ENCODE results near the gene HSD3B7. TPM values are rescaled to one million over a fixed set of nuclear protein-coding genes. Genes with fewer than 3 reads are reported as not detected.

The HSD3B7 gene
- total and polyA plus RNA-seq, 10 of the 15 experiments (the other 5 are each of a cell fraction or from before 2014, with no cell fraction given), result 0.18 to 1.8 (median 0.48) TPM; not detected in 1

DNA sequence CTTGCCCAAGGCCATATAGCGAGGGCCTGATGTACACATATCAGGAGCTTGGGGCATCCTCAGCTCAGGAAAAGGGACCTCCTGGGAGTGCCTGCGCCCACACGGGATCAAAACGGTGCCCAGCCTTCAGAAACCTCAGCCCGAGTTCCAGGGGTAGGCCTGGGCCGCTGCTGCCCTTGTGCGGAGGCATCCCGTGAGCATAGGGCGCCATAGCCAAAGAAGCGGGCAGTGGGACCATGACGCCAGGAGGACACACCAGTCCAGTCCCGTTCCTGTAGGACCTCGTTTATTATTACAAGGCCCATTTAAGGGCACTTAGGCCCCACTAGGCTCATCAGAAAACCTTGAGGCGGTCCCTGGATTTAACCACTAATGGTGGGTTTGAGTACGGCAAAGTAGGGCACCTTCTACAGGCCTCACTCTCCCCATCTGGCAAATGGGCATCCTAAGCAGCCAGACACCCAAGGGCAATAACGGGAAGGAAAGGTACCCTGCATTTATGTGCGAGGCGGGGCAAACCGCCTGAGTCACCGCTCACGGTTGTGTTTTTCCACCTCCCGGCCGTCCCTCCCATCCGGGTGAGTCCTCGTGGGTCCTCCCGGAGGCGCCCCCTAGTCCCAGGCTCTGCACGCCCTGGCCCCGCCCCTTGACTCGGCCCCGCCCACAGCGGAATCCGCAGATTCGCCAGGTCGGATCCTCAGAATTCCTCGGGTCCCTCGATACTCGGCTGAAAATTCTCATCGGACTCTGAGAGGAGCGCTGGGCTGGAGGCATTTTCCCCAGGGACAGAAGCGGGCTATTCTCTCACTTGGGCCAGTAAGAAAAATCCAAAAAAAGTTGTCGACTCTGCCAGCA is 28.2 kb upstream of the HSD3B7 start (continued):
- TF ChIP-seq POLR2AphosphoS5 (IDR thresholded peaks at IDR 0.05; ENCODE audit: low read length), result 0 out of 2 replicates have a peak, but pooled peaks have one; percentile 38
- TF ChIP-seq ZNF217 (IDR thresholded peaks at IDR 0.05), result peak; percentile 82
- peak; percentile 32 for TF ChIP-seq MYC (IDR thresholded peaks at IDR 0.05; ENCODE audit: insufficient read depth, insufficient read length, insufficient replicate concordance, low read length, severe bottlenecking)
- no peak; the same call in 1 of the 2 replicates for TF ChIP-seq MTA3 (IDR thresholded peaks at IDR 0.05; ENCODE audit: borderline replicate concordance, low read length)
- TF ChIP-seq NFYA (IDR thresholded peaks at IDR 0.05; ENCODE audit: borderline replicate concordance, low read depth, low read length), result no peak
- TF ChIP-seq, protein P1, sequence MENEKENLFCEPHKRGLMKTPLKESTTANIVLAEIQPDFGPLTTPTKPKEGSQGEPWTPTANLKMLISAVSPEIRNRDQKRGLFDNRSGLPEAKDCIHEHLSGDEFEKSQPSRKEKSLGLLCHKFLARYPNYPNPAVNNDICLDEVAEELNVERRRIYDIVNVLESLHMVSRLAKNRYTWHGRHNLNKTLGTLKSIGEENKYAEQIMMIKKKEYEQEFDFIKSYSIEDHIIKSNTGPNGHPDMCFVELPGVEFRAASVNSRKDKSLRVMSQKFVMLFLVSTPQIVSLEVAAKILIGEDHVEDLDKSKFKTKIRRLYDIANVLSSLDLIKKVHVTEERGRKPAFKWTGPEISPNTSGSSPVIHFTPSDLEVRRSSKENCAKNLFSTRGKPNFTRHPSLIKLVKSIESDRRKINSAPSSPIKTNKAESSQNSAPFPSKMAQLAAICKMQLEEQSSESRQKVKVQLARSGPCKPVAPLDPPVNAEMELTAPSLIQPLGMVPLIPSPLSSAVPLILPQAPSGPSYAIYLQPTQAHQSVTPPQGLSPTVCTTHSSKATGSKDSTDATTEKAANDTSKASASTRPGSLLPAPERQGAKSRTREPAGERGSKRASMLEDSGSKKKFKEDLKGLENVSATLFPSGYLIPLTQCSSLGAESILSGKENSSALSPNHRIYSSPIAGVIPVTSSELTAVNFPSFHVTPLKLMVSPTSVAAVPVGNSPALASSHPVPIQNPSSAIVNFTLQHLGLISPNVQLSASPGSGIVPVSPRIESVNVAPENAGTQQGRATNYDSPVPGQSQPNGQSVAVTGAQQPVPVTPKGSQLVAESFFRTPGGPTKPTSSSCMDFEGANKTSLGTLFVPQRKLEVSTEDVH (IDR thresholded peaks at IDR 0.05; ENCODE audit: low read depth, partially characterized antibody), result no peak
- TF ChIP-seq EZH2 (IDR thresholded peaks at IDR 0.05; ENCODE audit: borderline replicate concordance, control insufficient read depth, low read depth, low read length), result no peak
- TF ChIP-seq CBFB (IDR thresholded peaks at IDR 0.05; ENCODE audit: low read depth), result 0 out of 2 replicates have a peak, but pooled peaks have one; percentile 11
- no peak for TF ChIP-seq STAT3 (IDR thresholded peaks at IDR 0.05; ENCODE audit: low read depth, low read length)
- TF ChIP-seq, protein P2, sequence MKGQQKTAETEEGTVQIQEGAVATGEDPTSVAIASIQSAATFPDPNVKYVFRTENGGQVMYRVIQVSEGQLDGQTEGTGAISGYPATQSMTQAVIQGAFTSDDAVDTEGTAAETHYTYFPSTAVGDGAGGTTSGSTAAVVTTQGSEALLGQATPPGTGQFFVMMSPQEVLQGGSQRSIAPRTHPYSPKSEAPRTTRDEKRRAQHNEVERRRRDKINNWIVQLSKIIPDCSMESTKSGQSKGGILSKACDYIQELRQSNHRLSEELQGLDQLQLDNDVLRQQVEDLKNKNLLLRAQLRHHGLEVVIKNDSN (IDR thresholded peaks at IDR 0.05; ENCODE audit: borderline replicate concordance, extremely low read length, insufficient read depth, low read depth, low read length), result no peak
- no peak for TF ChIP-seq NR2F1 (conservative IDR thresholded peaks at IDR 0.05)
- TF ChIP-seq EGR1 (IDR thresholded peaks at IDR 0.05; ENCODE audit: borderline replicate concordance in 1 of 2, low read depth in 2 of 2, low read length in 2 of 2), result 0 out of 3 replicates have a peak, but pooled peaks of 1 of the 2 experiments have one; percentile 21
- no peak for TF ChIP-seq RAD21 (IDR thresholded peaks at IDR 0.05; ENCODE audit: insufficient read depth, low read depth, low read length)
- peak; percentile 68; the same call in 1 of the 2 replicates for TF ChIP-seq PML (IDR thresholded peaks at IDR 0.05; ENCODE audit: low read length)
- TF ChIP-seq, protein P3, sequence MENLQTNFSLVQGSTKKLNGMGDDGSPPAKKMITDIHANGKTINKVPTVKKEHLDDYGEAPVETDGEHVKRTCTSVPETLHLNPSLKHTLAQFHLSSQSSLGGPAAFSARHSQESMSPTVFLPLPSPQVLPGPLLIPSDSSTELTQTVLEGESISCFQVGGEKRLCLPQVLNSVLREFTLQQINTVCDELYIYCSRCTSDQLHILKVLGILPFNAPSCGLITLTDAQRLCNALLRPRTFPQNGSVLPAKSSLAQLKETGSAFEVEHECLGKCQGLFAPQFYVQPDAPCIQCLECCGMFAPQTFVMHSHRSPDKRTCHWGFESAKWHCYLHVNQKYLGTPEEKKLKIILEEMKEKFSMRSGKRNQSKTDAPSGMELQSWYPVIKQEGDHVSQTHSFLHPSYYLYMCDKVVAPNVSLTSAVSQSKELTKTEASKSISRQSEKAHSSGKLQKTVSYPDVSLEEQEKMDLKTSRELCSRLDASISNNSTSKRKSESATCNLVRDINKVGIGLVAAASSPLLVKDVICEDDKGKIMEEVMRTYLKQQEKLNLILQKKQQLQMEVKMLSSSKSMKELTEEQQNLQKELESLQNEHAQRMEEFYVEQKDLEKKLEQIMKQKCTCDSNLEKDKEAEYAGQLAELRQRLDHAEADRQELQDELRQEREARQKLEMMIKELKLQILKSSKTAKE (IDR thresholded peaks at IDR 0.05; ENCODE audit: low read depth, poor library complexity, severe bottlenecking), result peak; percentile 76
- peak; percentile 98 for TF ChIP-seq SMARCA5 (IDR thresholded peaks at IDR 0.05)
- TF ChIP-seq SIX5 (IDR thresholded peaks at IDR 0.05; ENCODE audit: low read depth, low read length, severe bottlenecking), result no peak
- no peak for TF ChIP-seq ZNF274 (IDR thresholded peaks at IDR 0.05; ENCODE audit: insufficient read depth, insufficient read length)
- TF ChIP-seq NFXL1 (IDR thresholded peaks at IDR 0.05; ENCODE audit: borderline replicate concordance), result peak; percentile 24; the same call in 1 of the 2 replicates
- no peak for TF ChIP-seq RB1 (IDR thresholded peaks at IDR 0.05; ENCODE audit: borderline replicate concordance)
